ENCODE measurements around the gene FANCL.
"Not testable (repeated sequence)": the region's sequence is repeated elsewhere in the genome, so short reads cannot be mapped to it uniquely, and the experiment has no call there.

Gene FANCL

DNA sequence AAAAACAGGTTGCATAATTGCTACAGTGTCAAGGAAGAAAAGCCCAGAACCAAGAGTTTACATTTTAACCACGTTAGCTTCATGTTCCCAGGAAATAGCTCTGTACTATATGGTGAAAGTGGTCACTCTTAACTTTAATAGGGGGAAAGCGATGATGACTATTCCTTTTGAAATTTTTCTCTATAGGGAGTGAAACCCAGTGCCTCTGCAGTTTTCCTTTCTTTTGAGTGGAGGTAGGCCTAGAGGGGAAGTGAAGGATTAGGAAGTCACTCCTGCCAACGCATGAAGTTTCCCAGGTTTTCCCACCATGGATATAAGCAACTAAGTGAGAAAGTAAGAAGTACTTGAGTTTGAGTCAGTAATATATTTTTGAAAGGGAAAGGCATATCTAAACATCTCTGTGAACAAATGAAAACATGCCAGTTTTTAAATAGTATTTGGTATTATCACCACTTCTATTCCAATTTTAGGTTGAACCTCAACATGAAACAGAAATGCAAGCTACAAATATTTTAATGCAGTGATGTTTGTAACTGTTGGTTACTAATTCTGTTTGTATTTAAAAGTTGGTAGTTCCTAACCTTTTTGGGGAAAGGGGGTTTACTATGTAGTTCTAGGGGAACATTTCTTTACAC lies 102.6 kb downstream of the FANCL start:
- DNase-seq: no peak

DNA sequence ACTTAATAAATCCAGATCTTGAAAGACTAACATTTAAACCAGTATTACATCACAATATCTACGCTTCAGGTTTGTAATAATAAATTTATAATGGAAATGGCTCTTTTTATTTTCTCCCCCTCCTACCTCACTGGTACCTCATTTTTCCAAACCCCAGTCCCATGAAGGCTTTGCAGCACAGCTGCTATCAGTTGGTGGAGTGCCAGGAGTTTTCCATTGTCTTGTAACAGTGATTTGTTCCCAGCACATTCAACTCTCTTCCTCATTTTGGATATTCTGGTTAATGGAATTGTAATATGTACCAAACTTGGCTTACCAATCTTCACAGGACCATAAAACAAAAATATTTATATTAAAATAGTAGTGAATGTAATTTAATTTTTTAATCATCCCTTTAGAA lies 103.3 kb downstream of the FANCL start:
- no peak for DNase-seq

DNA sequence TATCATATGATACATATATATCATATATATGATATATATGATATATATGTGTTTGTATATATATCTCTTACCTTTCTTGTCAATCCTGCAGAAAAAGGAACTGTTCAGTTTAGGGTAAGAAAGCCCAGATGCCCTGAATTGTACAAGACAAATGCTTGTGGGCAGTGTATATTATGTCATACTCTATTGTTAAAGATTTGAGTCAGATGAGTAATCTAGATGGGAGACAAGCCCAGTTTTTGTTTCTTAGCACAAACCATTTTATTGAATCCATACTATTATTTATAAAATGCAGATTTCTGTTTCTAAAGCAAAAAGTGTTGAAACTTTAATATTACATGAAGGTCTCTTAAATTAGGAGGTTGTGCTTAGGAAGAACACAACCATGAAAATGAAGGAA lies 103.9 kb downstream of the FANCL start:
- no peak for DNase-seq

DNA sequence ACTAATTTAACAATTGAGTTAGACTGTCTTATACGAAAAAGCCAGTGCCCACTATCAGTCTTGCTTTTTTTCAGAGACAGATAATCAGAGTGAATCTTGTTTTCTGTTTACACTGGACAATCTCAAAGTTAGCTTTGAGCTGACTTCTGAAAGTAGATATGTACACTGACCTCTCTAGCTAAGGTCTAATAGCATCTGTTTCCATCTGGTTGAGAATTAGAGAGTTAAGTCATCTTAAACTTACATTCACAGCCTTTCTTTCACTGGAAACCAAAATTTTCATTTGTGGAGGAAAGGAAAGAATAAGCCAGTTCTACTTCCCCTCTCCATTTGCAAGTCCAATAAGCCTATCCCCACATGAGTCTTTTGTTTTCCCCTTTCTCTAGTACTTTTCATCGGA lies 105.3 kb downstream of the FANCL start:
- no peak for DNase-seq

DNA sequence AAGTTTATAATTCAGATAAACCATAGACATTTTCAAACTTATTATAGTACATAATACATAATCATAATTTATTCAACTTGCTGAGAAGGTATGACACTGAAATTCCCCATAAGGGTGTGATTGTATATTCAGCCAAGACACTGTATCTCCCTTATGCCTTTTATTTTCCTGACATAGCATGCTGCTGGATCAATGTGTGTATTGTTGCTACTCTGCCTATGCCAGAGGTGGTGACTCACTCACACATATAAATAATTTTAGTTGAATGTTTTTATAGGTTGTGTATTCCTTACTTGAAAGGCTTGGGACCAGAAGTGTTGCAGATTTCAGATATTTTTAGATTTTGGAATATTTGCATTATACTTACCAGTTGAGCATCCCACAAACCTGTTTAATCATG lies 107.7 kb downstream of the FANCL start:
- DNase-seq: no peak

DNA sequence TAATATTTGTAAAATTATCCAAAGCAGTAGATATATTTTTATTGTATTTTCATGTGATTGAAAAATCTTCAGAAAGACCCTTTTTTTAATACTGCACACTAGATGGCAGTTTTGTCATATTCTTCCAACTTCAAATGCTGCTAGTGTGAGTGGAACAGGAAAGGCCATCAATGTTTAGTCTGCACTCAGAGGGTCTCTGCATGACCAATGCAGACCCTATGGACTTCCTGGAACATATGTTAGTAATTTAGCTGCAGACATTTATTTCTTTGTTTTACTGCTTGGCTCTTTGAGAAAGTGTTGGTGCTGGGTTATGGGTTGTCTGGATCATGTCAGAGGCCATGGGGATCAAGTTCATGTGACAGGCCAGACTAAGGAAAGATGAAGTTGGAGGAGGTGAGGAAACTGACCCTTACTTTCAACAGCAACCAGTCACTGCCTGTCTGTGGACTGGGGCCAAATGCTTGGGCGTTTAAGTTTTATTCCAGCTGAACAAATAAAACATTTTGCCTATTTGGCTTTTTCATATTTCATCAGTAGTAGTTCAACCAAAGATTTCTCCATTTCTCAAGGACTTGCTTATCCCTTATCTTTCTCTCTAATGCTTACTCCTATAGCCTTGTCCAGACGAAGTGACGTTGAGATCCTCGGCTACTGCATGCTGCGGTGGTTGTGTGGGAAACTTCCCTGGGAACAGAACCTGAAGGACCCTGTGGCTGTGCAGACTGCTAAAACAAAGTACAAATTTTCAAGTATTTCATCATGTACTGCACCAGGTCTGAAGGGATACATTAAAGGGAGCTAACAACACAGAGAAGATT lies 109.7 kb downstream of the FANCL start:
- DNase-seq: no peak

DNA sequence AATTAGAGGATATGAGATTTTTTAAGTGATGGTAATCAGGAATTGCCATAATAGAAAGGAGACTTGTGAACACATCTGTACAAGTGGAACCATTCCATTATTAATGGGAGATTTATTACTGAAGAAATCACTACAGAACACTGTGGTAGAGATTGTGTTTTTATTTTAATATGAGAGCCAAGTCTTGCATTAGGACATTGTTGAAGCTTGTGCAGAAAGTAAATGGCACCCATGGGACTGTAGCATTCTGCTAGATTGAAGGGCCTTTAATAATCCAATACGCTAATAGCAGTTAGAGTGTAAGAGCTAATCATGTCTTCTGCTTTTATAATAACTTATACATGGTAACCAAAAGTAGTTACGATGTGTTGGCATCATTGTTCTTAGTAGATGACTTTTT lies 110.9 kb downstream of the FANCL start:
- DNase-seq: no peak

DNA sequence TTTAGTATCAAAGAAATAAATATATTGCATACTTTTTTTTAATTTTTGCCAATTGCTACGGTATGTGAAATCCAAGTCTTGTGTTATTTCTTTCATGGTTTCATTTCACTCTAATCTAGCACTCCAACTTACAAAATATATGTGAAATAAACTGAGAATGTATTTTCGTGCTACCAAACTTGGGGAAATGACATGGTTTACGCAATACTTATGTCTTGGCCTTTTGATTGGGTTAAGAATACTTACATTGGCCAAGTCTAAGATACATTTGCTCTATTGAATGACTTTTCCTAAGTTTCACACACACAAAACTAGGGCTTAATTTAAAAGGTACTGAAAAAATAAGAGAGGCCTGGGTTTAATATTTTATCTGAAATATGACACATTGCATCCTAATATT lies 114.0 kb downstream of the FANCL start:
- no peak for DNase-seq

DNA sequence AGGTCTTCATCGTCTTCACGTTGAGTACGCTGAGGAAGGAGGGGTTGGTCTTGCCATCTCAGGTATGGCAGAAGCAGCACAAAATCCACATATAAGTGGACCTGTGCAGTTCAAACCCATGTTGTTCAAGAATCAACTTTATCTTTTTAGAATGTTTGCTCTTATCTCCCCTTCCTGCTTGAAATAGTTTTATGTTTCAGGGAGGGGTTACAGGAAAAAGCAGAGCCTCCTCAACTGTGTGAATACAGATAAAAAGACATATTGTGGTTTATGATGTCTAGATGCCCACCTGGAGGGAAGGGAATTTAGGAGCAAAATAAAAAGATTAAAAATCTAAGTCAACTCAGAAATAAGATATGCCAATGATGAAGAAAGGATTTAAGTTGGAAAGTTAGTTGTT lies 118.6 kb downstream of the FANCL start:
- no peak for DNase-seq

DNA sequence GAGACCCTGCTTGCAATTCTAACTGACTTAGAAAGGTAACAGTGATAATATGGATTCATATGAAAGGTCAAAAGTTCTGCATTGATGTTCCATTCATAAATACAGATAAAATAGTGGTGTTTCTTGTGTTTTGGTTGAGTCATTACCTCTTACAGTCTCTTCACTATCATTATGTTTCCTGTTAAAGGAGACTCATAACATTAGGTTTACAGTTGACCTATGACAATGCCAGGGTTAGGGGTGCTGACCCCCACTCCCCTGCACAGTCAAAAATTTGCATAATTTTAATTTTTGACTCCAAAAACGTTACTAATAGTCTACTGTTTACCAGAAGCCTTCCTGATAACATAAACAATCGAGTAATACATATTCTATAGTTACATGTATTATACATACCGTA lies 119.1 kb downstream of the FANCL start:
- no peak for DNase-seq

DNA sequence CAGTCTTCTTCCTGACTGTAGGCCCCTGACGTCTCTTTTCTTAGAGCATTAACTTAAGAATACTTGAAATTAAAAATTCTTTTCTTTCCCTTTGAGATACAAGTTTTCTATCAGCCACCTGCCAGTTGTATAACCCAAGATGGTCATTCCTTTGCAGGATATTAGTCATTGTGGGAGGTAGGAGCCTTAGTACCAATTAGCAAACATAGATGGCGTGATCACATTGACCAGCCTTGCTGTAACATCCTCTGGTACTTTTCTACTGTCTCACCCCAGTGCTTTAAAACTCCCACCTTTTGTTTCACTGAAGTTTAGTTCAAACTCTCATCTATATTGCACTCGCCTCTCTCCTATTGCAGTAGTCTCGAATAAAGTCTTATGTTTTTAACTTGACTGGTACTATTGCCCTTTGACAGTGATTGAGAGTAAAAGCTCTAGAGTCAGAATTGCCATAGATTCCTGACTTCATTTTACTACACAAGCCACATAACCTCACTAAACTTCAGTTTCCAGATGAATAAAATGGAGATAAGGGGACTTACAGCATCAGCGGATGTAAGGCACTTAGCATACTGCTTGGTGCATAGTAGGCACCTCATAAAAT lies 120.4 kb downstream of the FANCL start:
- no peak for DNase-seq

DNA sequence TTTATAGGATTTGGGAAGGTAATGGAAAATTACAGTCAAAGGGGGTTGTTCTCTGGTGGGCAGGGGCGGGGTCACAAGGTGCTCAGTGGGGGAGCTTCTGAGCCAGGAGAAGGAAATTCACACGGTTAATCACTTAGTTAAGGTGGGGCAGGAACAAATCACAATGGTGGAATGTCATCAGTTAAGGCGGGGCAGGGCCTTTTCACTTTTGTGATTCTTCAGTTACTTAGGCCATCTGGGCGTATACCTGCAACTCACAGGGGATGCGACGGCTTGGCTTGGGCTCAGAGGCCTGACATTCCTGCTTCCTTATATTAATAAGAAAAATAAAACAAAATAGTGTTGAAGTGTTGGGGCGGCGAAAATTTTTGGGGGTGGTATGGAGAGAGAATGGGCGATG lies 127.6 kb downstream of the FANCL start:
- not testable (repeated sequence) for DNase-seq

DNA sequence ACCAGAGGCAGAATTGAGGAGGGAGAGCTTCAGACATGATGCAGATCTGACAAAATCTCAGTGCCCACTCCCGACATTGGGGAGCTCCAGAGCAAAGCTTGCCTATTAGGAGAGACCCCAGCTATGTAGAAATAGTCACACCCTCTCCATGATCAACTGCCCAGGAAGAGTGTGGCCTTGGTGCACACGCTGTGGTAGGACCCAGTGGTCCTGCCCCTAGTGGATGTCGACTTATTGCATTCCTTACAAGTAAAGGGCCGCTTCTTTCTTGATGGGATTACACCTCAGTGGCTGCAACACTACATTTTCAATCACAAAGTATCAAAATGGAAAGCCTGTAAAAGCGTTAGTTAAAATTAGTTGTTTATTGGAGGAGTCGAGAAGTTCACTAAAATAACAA lies 130.4 kb downstream of the FANCL start:
- no peak for DNase-seq

DNA sequence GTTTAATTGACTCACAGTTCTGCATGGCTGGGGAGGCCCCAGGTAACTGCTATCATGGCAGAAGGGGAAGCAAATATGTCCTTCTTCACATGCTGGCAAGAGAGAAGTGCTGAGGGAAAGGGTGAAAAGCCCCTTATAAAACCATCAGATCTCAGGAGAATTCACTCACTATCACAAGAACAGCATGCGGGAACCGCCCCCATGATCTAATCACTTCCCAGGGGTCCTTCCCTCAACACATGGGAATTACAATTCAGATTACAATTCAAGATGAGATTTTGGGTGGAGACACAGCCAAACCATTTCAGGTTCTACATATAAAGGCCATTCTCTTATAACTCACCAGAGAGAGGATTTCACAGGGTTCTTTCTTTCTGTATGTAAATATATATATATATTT lies 131.6 kb downstream of the FANCL start:
- DNase-seq: no peak
